ENCODE results near the gene RCN2. TPM values are rescaled to one million over a fixed set of nuclear protein-coding genes. Genes with fewer than 3 reads are reported as not detected.

Gene RCN2
- total and polyA plus RNA-seq, 2 experiments from 2014 or later: 170 to 327 TPM

- no peaks in the 10 kb centered on the region for H3K4me1 Mint-ChIP-seq
- Histone ChIP-seq H3K79me2 (replicated peaks; ENCODE audit: insufficient read depth) (no peaks in the 10 kb centered on the region), H4K20me1 (replicated peaks; ENCODE audit: insufficient read depth) (no peaks in the 10 kb centered on the region), H3K4me3 (no peak overlapping the region), H3K36me3 (ENCODE audit: insufficient read depth) (no peaks in the 10 kb centered on the region), H3K9me2 (ENCODE audit: insufficient read depth) (no peaks in the 10 kb centered on the region), H3K27me3 (ENCODE audit: insufficient read depth) (no peaks in the 10 kb centered on the region), H3K4me1 (ENCODE audit: insufficient read depth) (no peaks in the 10 kb centered on the region), H3K4me2 (no peak overlapping the region), H2AFZ (no peak overlapping the region), H3F3A (replicated peaks; ENCODE audit: low read depth) (no peaks in the 10 kb centered on the region), H3K27ac (ENCODE audit: low read depth) (no peak overlapping the region)
- DNase-seq (ENCODE audit: low spot score): no peak
- TF ChIP-seq JUNB (IDR thresholded peaks at IDR 0.05; ENCODE audit: unreplicated experiment) (no peak), REST (IDR thresholded peaks at IDR 0.05; ENCODE audit: unreplicated experiment) (no peak), CREB1 (CRISPR knock-in tag; IDR thresholded peaks at IDR 0.05; ENCODE audit: low read depth) (no peak), POLR2AphosphoS5 (IDR thresholded peaks at IDR 0.05; ENCODE audit: low read depth) (no peak), EZH2phosphoT487 (IDR thresholded peaks at IDR 0.05; ENCODE audit: unreplicated experiment) (no peak), ZNF114 (CRISPR knock-in tag; IDR thresholded peaks at IDR 0.05) (no peak), ZNF462 (CRISPR knock-in tag; IDR thresholded peaks at IDR 0.05) (no peak), ETS1 (IDR thresholded peaks at IDR 0.05) (no peak), STAT1 (IDR thresholded peaks at IDR 0.05; ENCODE audit: unreplicated experiment) (no peak), CTCF (conservative IDR thresholded peaks at IDR 0.05; ENCODE audit: low read depth in 2 of 2) (no peak), ZNF331 (CRISPR knock-in tag; IDR thresholded peaks at IDR 0.05; ENCODE audit: low read depth) (no peak)
- H3K27ac Mint-ChIP-seq: no peak overlapping the region
- H3K9me3 Mint-ChIP-seq: no peaks in the 10 kb centered on the region
- H3K27me3 Mint-ChIP-seq (ENCODE audit: insufficient read depth, low read depth, poor library complexity): peaks cover 6% of the 10 kb centered on the region
- no peak overlapping the region for H3K4me3 Mint-ChIP-seq
- no peak for ATAC-seq
- H3K36me3 Mint-ChIP-seq (ENCODE audit: low read depth): no peaks in the 10 kb centered on the region
Observed at GRCh38 chr15:77002954-77003912, 71.7 kb downstream of the RCN2 start.
